Fibroblast of villous mesenchyme (primary cell): ENCODE results near the gene BLVRA. TPM values are rescaled to one million over a fixed set of nuclear protein-coding genes. Genes with fewer than 3 reads are reported as not detected.

ENCODE experiments used
- DNase-seq: peaks from one replicate; pipeline ENCODE4 v3.0.0-alpha.2; 2010; ENCODE audit warnings: low read depth
- H3K4me3 ChIP-seq: 2 replicates; pipeline ENCODE4 v1.5.1; 2011; ENCODE audit warnings: low read depth, mild to moderate bottlenecking, low read length
- total RNA-seq: library from RNA; depleted of rRNA; stranded (reverse); fragments of >200 nt; gene quantifications from 2 replicates; pipeline ENCODE4 v1.2.3, GENCODE V29; 2012
- TF ChIP-seq, protein P1 (sequence below): IDR thresholded peaks from 2 replicates; pipeline ENCODE4 v1.5.1; 2012; ENCODE audit warnings: low read depth, mild to moderate bottlenecking, low read length; ENCODE audit not compliant: insufficient read depth

The BLVRA gene
- total RNA-seq, 1 donor, result 14.7 TPM

DNA sequence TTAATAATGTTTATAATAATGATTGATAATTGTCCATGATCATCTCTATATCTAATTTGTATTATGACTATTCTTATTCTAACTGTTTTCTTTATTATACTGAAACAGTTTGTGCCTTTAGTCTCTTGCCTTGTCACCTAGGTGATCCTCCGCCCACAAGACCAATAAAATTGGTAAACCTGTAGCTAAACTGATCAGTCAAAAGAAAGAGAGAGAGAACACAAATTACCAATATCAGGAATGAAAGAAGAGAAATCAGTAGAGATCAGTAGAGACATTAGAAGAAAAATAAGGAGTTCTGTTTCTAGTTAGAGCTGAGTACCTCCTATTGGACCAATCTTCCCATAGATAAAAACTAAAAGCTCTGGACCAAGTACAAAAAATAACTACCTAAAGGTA, 23.1 kb upstream of the BLVRA start:
- DNase-seq, result no peak
- H3K4me3 ChIP-seq, result no peak overlapping the region
- TF ChIP-seq, protein P1, sequence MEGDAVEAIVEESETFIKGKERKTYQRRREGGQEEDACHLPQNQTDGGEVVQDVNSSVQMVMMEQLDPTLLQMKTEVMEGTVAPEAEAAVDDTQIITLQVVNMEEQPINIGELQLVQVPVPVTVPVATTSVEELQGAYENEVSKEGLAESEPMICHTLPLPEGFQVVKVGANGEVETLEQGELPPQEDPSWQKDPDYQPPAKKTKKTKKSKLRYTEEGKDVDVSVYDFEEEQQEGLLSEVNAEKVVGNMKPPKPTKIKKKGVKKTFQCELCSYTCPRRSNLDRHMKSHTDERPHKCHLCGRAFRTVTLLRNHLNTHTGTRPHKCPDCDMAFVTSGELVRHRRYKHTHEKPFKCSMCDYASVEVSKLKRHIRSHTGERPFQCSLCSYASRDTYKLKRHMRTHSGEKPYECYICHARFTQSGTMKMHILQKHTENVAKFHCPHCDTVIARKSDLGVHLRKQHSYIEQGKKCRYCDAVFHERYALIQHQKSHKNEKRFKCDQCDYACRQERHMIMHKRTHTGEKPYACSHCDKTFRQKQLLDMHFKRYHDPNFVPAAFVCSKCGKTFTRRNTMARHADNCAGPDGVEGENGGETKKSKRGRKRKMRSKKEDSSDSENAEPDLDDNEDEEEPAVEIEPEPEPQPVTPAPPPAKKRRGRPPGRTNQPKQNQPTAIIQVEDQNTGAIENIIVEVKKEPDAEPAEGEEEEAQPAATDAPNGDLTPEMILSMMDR, result no peak

DNA sequence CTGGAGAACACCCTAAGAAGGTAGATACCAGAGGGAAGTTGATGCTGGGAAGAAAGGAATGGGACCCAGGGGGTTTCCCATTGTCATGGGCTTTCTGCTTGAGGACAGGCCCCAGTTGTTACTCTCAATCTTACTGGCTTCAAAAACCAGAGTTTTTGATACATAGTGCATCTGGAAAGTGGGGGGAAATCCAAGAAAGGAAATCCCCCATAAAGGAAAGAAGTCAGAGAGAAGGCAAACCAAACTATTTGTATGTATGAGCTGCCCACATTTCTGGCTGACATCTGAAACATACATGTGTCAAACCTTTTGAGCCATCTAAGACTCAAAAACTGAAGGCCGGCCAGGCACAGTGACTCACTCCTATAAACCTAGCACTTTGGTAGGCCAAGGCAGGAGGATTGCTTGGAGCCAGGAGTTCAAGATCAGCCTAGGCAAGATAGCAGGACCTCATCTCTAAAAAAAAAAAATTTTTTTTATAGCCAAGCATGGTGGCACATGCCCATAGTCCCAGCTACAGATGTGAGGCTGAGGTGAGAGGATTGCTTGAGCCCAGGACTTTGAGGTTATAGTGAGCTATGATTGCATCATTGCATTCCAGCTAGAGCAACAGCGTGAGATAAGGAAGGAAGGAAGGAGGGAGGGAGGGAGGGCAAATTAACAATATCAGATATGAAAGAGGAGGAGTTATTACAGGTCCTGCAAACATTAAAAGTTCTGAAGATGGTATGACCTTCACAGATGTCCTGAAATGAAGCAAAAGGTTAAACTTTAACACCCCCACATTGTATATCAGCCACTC, 22.5 kb upstream of the BLVRA start:
- H3K4me3 ChIP-seq, result no peak overlapping the region
- TF ChIP-seq, protein P1, result no peak
- peak; percentile 56 for DNase-seq

DNA sequence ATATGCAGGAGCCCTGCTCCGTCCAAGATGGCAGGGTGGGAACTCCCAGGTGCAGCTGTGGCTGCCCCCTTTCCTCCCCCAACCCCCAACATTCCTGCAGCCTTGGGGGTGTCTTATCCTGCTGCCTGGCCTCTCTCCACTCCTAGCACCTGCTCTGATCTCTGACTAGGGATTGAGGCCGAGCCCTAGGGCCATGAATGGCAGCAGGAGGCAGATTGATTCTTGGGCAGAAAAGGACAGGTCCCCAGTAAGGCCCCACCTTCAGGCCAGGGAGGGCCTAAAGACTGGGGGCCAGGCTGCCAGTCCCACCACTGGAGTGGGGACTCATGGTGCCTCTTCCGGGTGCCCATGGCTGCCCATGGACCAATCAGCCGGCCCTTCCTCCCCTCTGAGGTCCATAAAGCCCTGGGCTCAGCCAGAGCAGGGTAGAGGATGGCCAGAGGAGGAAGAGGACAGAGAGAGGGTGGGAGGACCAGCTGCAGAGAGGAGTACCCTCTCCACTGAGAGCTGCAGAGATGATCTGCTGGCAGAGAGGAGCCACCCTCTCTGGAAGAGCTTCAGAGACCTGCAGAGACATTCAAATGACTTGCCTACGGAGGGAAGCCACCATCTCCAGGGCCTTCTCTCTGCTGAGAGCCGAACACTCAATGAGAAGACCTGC, 20.9 kb upstream of the BLVRA start:
- no peak for DNase-seq
- TF ChIP-seq, protein P1, result no peak
- no peak overlapping the region for H3K4me3 ChIP-seq

DNA sequence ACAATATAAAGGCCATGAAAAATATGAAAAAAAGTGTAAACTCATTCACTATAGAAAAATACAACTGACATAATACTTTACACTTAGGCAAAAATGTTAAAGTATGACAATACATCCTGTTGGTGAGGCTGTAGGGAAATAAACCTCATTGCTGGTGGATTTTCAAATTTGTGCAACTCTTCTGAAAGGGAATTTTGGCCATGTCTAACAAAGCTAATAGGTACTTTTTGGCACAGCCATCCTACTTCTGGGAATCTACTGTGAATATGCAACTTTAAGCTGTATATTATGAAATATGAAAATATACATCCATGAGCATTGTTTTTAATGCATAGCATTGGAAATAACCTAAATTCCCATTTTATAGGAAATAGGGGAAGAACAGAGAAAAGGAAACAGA, 15.8 kb upstream of the BLVRA start:
- H3K4me3 ChIP-seq, result no peak overlapping the region
- no peak for DNase-seq
- TF ChIP-seq, protein P1, result no peak

DNA sequence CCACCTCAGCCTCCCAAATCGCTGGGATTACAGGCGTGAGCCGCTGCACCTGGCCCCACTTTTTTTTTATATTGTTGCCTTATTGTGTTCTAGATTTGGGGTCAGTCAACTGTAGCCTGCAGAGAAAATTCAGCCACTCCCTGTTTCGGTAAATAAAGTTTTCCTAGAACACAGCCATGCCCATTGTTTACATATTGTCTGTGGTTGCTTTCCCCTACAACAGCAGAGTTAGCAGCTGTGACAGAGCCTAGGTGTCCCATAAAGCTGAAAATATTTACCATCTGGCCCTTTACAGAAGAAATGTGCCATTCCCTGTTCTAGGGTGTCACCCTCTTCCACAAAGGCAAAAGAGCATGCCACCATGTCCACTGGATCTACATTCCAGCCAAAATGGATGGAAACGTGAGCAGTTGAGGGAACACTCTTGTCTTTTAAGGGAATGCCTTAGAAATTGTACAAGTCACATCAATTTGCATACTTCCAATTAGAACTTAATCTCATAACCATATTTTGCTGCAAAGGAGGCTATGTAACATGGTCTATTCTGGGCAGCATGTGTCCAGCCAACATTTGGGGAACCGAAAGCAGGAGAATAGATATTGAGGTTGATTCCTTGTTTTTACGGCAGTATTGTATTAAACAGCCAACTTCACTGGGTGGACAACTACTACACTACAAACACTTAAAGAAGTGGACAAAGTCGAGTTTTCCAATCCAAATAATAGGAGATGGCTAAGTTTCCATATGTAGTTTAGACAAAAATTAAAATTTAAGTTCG, 11.0 kb upstream of the BLVRA start:
- H3K4me3 ChIP-seq, result no peak overlapping the region
- DNase-seq, result no peak
- TF ChIP-seq, protein P1, result no peak

DNA sequence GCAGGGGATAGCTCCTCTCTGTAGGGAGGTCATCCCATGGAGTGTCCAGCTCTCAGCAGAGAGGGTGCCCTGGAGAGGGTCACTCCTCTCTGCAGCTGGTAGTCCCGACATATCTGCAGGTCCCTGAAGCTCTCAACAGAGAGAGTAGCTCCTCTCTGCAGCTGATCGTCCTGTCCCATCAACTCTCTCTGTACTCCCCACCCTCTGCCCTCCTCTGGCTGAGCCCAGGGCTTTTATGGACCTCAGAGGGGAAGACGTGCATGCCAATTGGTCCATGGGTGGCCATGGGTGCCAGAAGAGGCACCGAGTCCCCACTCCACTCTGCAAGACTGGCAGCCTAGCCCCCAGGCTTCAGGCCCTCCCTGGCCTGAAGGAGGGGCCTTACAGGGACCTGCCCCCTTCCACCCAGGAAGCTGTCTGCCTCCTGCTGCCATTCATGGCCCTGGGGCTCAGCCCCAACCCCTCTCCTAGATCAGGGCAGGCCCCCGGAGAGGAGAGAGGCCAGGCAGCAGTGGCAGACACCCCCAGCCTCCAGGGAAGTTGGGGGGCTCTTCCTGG, 9.0 kb upstream of the BLVRA start:
- DNase-seq, result no peak
- TF ChIP-seq, protein P1, result no peak
- H3K4me3 ChIP-seq, result no peak overlapping the region
